GM12878 (cell line): ENCODE measurements around the gene METTL9. TPM values are rescaled to one million over a fixed set of nuclear protein-coding genes. Genes with fewer than 3 reads are reported as not detected.

Experiments used
- ATAC-seq: fragments of 200-7000 bp; cut with Tn5 transposase; 3 replicates; pipeline ENCODE4 v1.9.1; 2020; ENCODE audit warnings: mild to moderate bottlenecking, moderate library complexity
- BruUV-seq: library from RNA; stranded (reverse); fragments of 400-500 nt; replicated peaks from 2 replicates; lab custom pipeline; 2021; lab: Mats Ljungman, UMichigan
- CTCF ChIA-PET: fragments of 300-600 bp; sonication (Branson Sonifier 250); formaldehyde crosslinking; extraction: SDS; loops from one replicate; lab custom pipeline; 2021; ENCODE audit warnings: inconsistent platforms; lab: Yijun Ruan, JAX
- POLR2A ChIA-PET: fragments of 350-600 bp; formaldehyde crosslinking; extraction: SDS; loops from one replicate; lab custom pipeline; 2021; ENCODE audit warnings: inconsistent platforms; lab: Charles Lee
- RAD21 ChIA-PET: fragments of 300-600 bp; sonication (Branson Sonifier 250); formaldehyde crosslinking; loops from one replicate; lab custom pipeline; 2023; ENCODE audit warnings: antibody characterized with exemption; ENCODE audit not compliant: unreplicated experiment; lab: Charles Lee
- SMC1A ChIA-PET: fragments of 300-600 bp; sonication (Branson Sonifier 250); formaldehyde crosslinking; loops from one replicate; lab custom pipeline; 2023; ENCODE audit not compliant: unreplicated experiment, uncharacterized antibody; lab: Charles Lee
- DNase-seq: peaks from one replicate; pipeline ENCODE4 v3.0.0-alpha.2; 2011; ENCODE audit warnings: low read depth, low spot score
- FAIRE-seq: peaks from 3 replicates; lab custom pipeline; 2011; peaks lifted over from hg19 to GRCh38; lab: Jason Lieb, UNC
- H2AFZ ChIP-seq: 2 replicates; pipeline ENCODE4 v1.6.0; 2011; ENCODE audit warnings: low read depth, low read length, control low read depth; ENCODE audit not compliant: control insufficient read depth
- H3K27ac ChIP-seq: 2 replicates; pipeline ENCODE4 v1.5.1; 2011; ENCODE audit warnings: control low read depth; ENCODE audit not compliant: control insufficient read depth, insufficient read depth
- H3K27me3 ChIP-seq, 2 experiments: replicated peaks in 1 of 2; 2 replicates each; pipeline versions ENCODE4 v1.6.0 to v1.6.1; 2011; ENCODE audit warnings: low read length in 1 of 2; ENCODE audit not compliant: control insufficient read depth in 2 of 2, insufficient read depth in 2 of 2
- H3K36me3 ChIP-seq, 2 experiments: 2 replicates each; pipeline ENCODE4 v1.5.1; 2011; ENCODE audit warnings: low read length in 1 of 2; ENCODE audit not compliant: control insufficient read depth in 2 of 2, insufficient read depth in 2 of 2
- H3K4me1 ChIP-seq: 2 replicates; pipeline ENCODE4 v1.6.1; 2011; ENCODE audit warnings: mild to moderate bottlenecking, low read length, moderate library complexity, mixed read lengths; ENCODE audit not compliant: control insufficient read depth, insufficient read depth
- H3K4me2 ChIP-seq: 2 replicates; pipeline ENCODE4 v1.6.0; 2011; ENCODE audit warnings: control low read depth; ENCODE audit not compliant: control insufficient read depth, insufficient read depth
- H3K4me3 ChIP-seq: fragments of 200-600 bp; sonication (generic); 2 replicates; pipeline ENCODE4 v1.5.1; 2016
- H3K79me2 ChIP-seq: 2 replicates; pipeline ENCODE4 v1.6.0; 2011; ENCODE audit warnings: low read length; ENCODE audit not compliant: control insufficient read depth, insufficient read depth
- H3K9ac ChIP-seq: 2 replicates; pipeline ENCODE4 v1.8.0; 2011; ENCODE audit warnings: low read length, control low read depth, mixed read lengths; ENCODE audit not compliant: control insufficient read depth, insufficient read depth
- H3K9me3 ChIP-seq: replicated peaks from 3 replicates; pipeline ENCODE4 v1.5.1; 2011; ENCODE audit warnings: mild to moderate bottlenecking, low read length; ENCODE audit not compliant: control insufficient read depth, insufficient read depth
- H4K20me1 ChIP-seq: 2 replicates; pipeline ENCODE4 v1.6.0; 2011; ENCODE audit not compliant: control insufficient read depth, insufficient read depth
- BMI1 ChIP-seq: fragments of 450-650 bp; IDR thresholded peaks from 2 replicates; pipeline ENCODE4 v1.6.1; 2016; ENCODE audit warnings: mild to moderate bottlenecking, moderate library complexity, borderline replicate concordance
- EED ChIP-seq: sonication (generic); IDR thresholded peaks from 2 replicates; pipeline ENCODE4 v1.6.1; 2016; ENCODE audit warnings: antibody characterized with exemption, low read depth
- FOS ChIP-seq: IDR thresholded peaks from 3 replicates; pipeline ENCODE4 v1.6.1; 2011; ENCODE audit warnings: borderline replicate concordance; ENCODE audit not compliant: insufficient read length; ENCODE audit errors: extremely low read depth
- JUND ChIP-seq: IDR thresholded peaks from 2 replicates; pipeline ENCODE4 v1.6.1; 2012; ENCODE audit warnings: low read depth, mild to moderate bottlenecking, low read length, improper control_type of control experiment, moderate library complexity
- LARP7 ChIP-seq: fragments of 450-650 bp; IDR thresholded peaks from 2 replicates; pipeline ENCODE4 v1.6.1; 2017; ENCODE audit warnings: mild to moderate bottlenecking
- MXI1 ChIP-seq: fragments of 150-350 bp; IDR thresholded peaks from 2 replicates; pipeline ENCODE4 v1.6.1; 2011; ENCODE audit warnings: low read depth, mild to moderate bottlenecking, inconsistent platforms, low read length, improper control_type of control experiment
- RBBP5 ChIP-seq: fragments of 200-600 bp; sonication (generic); conservative IDR thresholded peaks from 2 replicates; pipeline ENCODE4 v1.6.1; 2016
- RFX5 ChIP-seq: IDR thresholded peaks from 2 replicates; pipeline ENCODE4 v1.6.1; 2011; ENCODE audit warnings: low read depth, low read length, improper control_type of control experiment
- SPI1 ChIP-seq: IDR thresholded peaks from 2 replicates; pipeline ENCODE4 v1.6.1; 2011; ENCODE audit warnings: low read depth, mild to moderate bottlenecking, low read length, moderate library complexity, borderline replicate concordance; ENCODE audit not compliant: insufficient read depth
- SUZ12 ChIP-seq: fragments of 200-600 bp; sonication (generic); IDR thresholded peaks from one replicate; pipeline ENCODE4 v1.6.1; 2018; ENCODE audit warnings: antibody characterized with exemption, mild to moderate bottlenecking; ENCODE audit not compliant: unreplicated experiment
- TCF7 ChIP-seq: IDR thresholded peaks from 2 replicates; pipeline ENCODE4 v1.6.1; 2014; ENCODE audit warnings: antibody characterized with exemption, borderline replicate concordance
- YY1 ChIP-seq: IDR thresholded peaks from 2 replicates; pipeline ENCODE4 v1.6.1; 2011; ENCODE audit warnings: low read depth, mild to moderate bottlenecking, low read length
- WGBS: methylation state at CpG from one replicate; pipeline ENCODE4 v1.1.6; 2016; ENCODE audit warnings: low lambda C conversion rate; ENCODE audit not compliant: insufficient replicate concordance, insufficient coverage; ENCODE audit errors: missing lambda C conversion rate; 5-methylcytosine and 5-hydroxymethylcytosine counted together
- in situ Hi-C: fragments of 300-500 bp; cut with MboI; formaldehyde crosslinking; loops from 9 replicates; pipeline ENCODE4 v1.14.3; 2018; ENCODE audit warnings: mixed read lengths
- intact Hi-C: fragments of 100-400 bp; cut with micrococcal nuclease; formaldehyde crosslinking; loops from one replicate; pipeline ENCODE4 v1.14.2; 2022; ENCODE audit not compliant: unreplicated experiment
- polyA plus RNA-seq, 11 experiments: library from polyadenylated mRNA; depleted of rRNA in 4 of 11; unstranded in 6 of 11; stranded (reverse) in 5 of 11; fragments of >200 nt; fragmentation: Nextera tagmentation in 4 of 11; fragmentation: Illumina TruSeq in 1 of 11; extraction: Ambion mirVana in 4 of 11; extraction: Trizol in 1 of 11; gene quantifications; 1 replicate in 1 of 11; 2 replicates in 10 of 11; pipeline versions ENCODE4 v1.2.1 to v1.2.3, GENCODE V29; 2011 to 2016; ENCODE audit warnings: inconsistent platforms in 2 of 11, missing spikeins in 2 of 11, low read depth in 1 of 11
- total RNA-seq, 4 experiments: library from RNA; depleted of rRNA in 3 of 4; stranded (reverse); fragments of >200 nt in 3 of 4; fragmentation: Illumina TruSeq in 1 of 4; extraction: Trizol in 1 of 4; gene quantifications; 2 replicates each; pipeline versions ENCODE4 v1.2.1 to v1.2.3, GENCODE V29; 2013 to 2021
- TF ChIP-seq, protein P1 (sequence below): fragments of 150-350 bp; IDR thresholded peaks from 2 replicates; pipeline ENCODE4 v1.6.1; 2014; ENCODE audit warnings: mild to moderate bottlenecking, low read depth, low read length

METTL9 gene
- total and polyA plus RNA-seq, 10 of the 15 experiments (the other 5 are each of a cell fraction or from before 2014, with no cell fraction given), result 19.4 to 119 (median 101) TPM

DNA sequence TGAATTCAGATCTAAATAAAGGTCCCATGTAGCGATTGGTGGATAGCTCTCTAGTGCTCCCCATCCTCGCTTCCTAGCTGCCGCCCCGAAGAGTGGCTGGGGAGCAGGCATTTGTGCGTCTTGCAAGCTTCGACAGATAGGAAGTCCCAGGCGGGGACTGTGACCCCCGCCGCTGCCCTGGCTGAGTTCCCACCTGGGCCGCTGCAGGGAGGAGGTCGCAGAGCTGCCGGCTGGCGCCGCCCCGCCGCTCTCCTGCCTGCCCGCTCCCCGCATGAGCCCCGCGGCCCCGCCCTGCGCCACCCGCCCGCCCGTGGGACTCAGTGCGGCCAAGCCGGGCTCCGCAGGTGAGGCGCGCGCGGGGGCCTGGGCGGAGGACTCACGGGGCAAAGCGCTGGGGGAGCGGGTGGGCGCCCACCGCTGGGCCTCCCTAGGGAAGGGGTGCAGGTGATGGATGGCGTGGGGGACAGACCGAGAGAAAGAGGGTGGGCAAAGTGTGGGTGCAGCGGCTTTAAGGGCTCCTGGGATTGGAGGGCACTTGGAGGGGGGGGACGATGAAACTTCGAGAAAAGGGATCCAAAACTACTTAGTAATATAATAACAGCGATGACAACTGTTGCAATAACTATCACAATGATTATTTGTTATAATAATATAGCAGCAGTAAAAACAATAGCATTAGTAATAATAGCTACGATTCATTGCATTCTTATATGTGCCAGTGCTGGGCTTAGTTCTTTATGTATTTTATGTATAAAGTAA lies 64.7 kb downstream of the METTL9 start, which contains the start of gene OTOA:
OTOA (plus strand) TSS at position 80 of the 759 bp plus-strand sequence. CDS start 14,547 bp downstream, outside the sequence.
- SMC1A ChIA-PET, result interaction anchor here (1.0 to 1.8 kb wide), 2 partner anchors 34 to 41 kb away, joined by 3 to 5 read pairs; no protein-coding TSS in a partner anchor
- intact Hi-C loops, result no loop called here
- POLR2A ChIA-PET, result no interaction called here
- DNase-seq, result no peak
- ATAC-seq, result peak; percentile 73
- Histone ChIP-seq H2AFZ (no peak within 1 kb of the TSS), H3K27ac (no peak within 1 kb of the TSS), H3K79me2 (no peaks in the 10 kb centered on the region)
- RAD21 ChIA-PET, result no interaction called here
- TF ChIP-seq SUZ12, result peak; percentile 86
- no peak for TF ChIP-seq SPI1
- TF ChIP-seq, all 136 proteins: peak for 1
- no peaks in the 10 kb centered on the region for H3K9me3 ChIP-seq
- CTCF ChIA-PET, result interaction anchor here (1.9 to 2.6 kb wide), 2 partner anchors 13 to 44 kb away, joined by 6 to 8 read pairs; no protein-coding TSS in a partner anchor
- H3K4me2 ChIP-seq, result peak within 1 kb of the TSS; percentile 22; the same call in 1 of the 2 replicates
- no peaks in the 10 kb centered on the region; the same call in 1 of the 2 replicates for H3K4me1 ChIP-seq
- peaks cover 0 to 3% of the 10 kb centered on the region in 2 experiments; a peak in 2 of 4 replicates for H3K27me3 ChIP-seq
- in situ Hi-C loops, result no loop called here
- H3K4me3 ChIP-seq, result no peak within 1 kb of the TSS
- no peaks in the 10 kb centered on the region; a peak in 1 of 4 replicates for H3K36me3 ChIP-seq
- no peaks in the 10 kb centered on the region for H4K20me1 ChIP-seq
- FAIRE-seq, result no peak
- WGBS, result 3% methylated on average over 28 of the region's 45 CpGs
- H3K9ac ChIP-seq, result no peak within 1 kb of the TSS
- no TSS peak for BruUV-seq

DNA sequence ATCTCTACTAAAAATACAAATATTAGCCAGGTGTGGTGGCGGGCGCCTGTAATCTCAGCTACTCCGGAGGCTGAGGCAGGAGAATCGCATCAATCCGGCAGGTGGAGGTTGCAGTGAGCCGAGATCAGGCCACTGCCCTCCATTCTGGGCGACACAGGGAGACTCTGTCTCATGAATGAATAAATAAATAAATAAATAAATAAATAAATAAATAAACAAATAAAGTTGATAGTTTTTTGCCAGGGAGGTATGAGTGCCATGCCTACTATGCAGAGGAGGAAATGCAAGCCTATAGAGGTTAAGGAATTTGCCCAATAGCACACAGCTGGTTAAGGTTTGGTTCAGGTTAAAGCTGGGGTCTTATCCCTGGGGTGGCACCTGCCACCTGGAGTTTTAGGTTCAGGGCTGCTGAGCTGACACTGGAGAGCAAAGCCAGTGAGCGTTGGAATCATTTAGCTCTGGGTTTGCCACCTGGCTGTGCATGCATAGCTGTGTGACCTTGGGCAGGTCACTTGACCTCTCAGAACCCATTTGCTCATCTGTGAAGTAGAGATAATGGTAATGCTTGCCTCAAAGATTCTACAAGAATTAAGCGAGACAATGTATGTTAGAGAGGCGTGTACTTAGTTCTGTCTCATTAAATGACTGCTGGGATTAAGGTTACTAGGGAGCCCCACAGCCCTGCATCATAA lies 65.6 kb downstream of the METTL9 start:
- Histone ChIP-seq H3K9me3 (no peaks in the 10 kb centered on the region), H3K9ac (no peak overlapping the region), H3K36me3 (no peaks in the 10 kb centered on the region), H3K27me3 (peaks cover 0 to 3% of the 10 kb centered on the region in 2 experiments; a peak in 2 of 4 replicates), H3K4me1 (no peaks in the 10 kb centered on the region; the same call in 1 of the 2 replicates), H3K4me2 (no peak overlapping the region), H3K79me2 (no peaks in the 10 kb centered on the region), H3K27ac (no peak overlapping the region), H3K4me3 (no peak overlapping the region), H2AFZ (no peak overlapping the region), H4K20me1 (no peaks in the 10 kb centered on the region)
- ChIA-PET POLR2A (no interaction called here), CTCF (interaction anchor here (1.3 to 3.9 kb wide), 4 partner anchors 8 to 43 kb away, joined by 4 to 20 read pairs (median 7); no protein-coding TSS in a partner anchor), RAD21 (no interaction called here), SMC1A (interaction anchor here (1.8 kb wide), 1 partner anchor 40 kb away, joined by 5 read pairs; no protein-coding TSS in a partner anchor)
- ATAC-seq (no peak; the same call in 2 of the 3 replicates), DNase-seq (no peak), FAIRE-seq (no peak)
- in situ Hi-C loops (no loop called here), intact Hi-C loops (no loop called here)
- no TSS peak for BruUV-seq
- WGBS, result 72% methylated on average over 10 of the region's 10 CpGs
- TF ChIP-seq LARP7, result no peak
- TF ChIP-seq RBBP5, result no peak
- TF ChIP-seq FOS, result no peak
- no peak for TF ChIP-seq MXI1
- TF ChIP-seq YY1, result no peak
- no peak for TF ChIP-seq RFX5
- TF ChIP-seq, protein P1, sequence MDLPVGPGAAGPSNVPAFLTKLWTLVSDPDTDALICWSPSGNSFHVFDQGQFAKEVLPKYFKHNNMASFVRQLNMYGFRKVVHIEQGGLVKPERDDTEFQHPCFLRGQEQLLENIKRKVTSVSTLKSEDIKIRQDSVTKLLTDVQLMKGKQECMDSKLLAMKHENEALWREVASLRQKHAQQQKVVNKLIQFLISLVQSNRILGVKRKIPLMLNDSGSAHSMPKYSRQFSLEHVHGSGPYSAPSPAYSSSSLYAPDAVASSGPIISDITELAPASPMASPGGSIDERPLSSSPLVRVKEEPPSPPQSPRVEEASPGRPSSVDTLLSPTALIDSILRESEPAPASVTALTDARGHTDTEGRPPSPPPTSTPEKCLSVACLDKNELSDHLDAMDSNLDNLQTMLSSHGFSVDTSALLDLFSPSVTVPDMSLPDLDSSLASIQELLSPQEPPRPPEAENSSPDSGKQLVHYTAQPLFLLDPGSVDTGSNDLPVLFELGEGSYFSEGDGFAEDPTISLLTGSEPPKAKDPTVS, result no peak
- TF ChIP-seq BMI1, result no peak
- TF ChIP-seq JUND, result no peak
- no peak for TF ChIP-seq EED
- TF ChIP-seq TCF7, result no peak
